Astrocyte (in vitro differentiated cells and primary cell): ENCODE data around the gene HIF1AN. TPM values are rescaled to one million over a fixed set of nuclear protein-coding genes. Genes with fewer than 3 reads are reported as not detected.

Experiments used
- DNase-seq: peaks from one replicate; pipeline ENCODE4 v3.0.0-alpha.2; 2010; ENCODE audit warnings: low read depth
- FAIRE-seq: peaks from 2 replicates; lab custom pipeline; 2011; peaks lifted over from hg19 to GRCh38; lab: Jason Lieb, UNC
- H2AFZ ChIP-seq: 2 replicates; pipeline ENCODE4 v1.6.0; 2012; ENCODE audit warnings: low read depth, low read length, inconsistent platforms
- H3K27ac ChIP-seq: 2 replicates; pipeline ENCODE4 v1.5.1; 2011; ENCODE audit warnings: low read depth, low read length, inconsistent platforms
- H3K27me3 ChIP-seq: 2 replicates; pipeline ENCODE4 v1.6.0; 2011; ENCODE audit warnings: low read length, inconsistent platforms; ENCODE audit not compliant: insufficient read depth
- H3K36me3 ChIP-seq: 2 replicates; pipeline ENCODE4 v1.5.1; 2011; ENCODE audit warnings: low read length, inconsistent platforms; ENCODE audit not compliant: insufficient read depth
- H3K4me1 ChIP-seq: 2 replicates; pipeline ENCODE4 v1.5.1; 2011; ENCODE audit warnings: low read length, inconsistent platforms; ENCODE audit not compliant: insufficient read depth
- H3K4me2 ChIP-seq: 2 replicates; pipeline ENCODE4 v1.6.0; 2012; ENCODE audit warnings: low read length, inconsistent platforms
- H3K4me3 ChIP-seq: 2 replicates; pipeline ENCODE4 v1.5.1; 2011; ENCODE audit warnings: low read depth, mild to moderate bottlenecking, low read length, inconsistent platforms; ENCODE audit not compliant: insufficient read depth
- H3K79me2 ChIP-seq: 2 replicates; pipeline ENCODE4 v1.6.0; 2012; ENCODE audit warnings: mild to moderate bottlenecking, low read length, inconsistent platforms; ENCODE audit not compliant: insufficient read depth
- H3K9ac ChIP-seq: 2 replicates; pipeline ENCODE4 v1.6.0; 2012; ENCODE audit warnings: mild to moderate bottlenecking, low read length, inconsistent platforms
- H3K9me3 ChIP-seq: 2 replicates; pipeline ENCODE4 v1.5.1; 2012; ENCODE audit warnings: low read depth, mild to moderate bottlenecking, low read length, inconsistent platforms; ENCODE audit not compliant: insufficient read depth
- H4K20me1 ChIP-seq: 2 replicates; pipeline ENCODE4 v1.6.0; 2012; ENCODE audit warnings: low read length, inconsistent platforms; ENCODE audit not compliant: insufficient read depth
- H3K27ac Mint-ChIP-seq: one replicate; pipeline ENCODE4 v1.8.0; 2021; ENCODE audit warnings: mild to moderate bottlenecking, mixed read lengths; ENCODE audit not compliant: unreplicated experiment
- H3K27me3 Mint-ChIP-seq: one replicate; pipeline ENCODE4 v1.8.0; 2021; ENCODE audit warnings: low read depth, mixed read lengths; ENCODE audit not compliant: unreplicated experiment
- H3K36me3 Mint-ChIP-seq: one replicate; pipeline ENCODE4 v1.8.0; 2021; ENCODE audit warnings: low read depth, mixed read lengths; ENCODE audit not compliant: unreplicated experiment
- H3K4me1 Mint-ChIP-seq: one replicate; pipeline ENCODE4 v1.8.0; 2021; ENCODE audit warnings: low read depth, mixed read lengths; ENCODE audit not compliant: unreplicated experiment
- H3K4me3 Mint-ChIP-seq: one replicate; pipeline ENCODE4 v1.8.0; 2021; ENCODE audit warnings: mild to moderate bottlenecking, moderate library complexity, mixed read lengths; ENCODE audit not compliant: unreplicated experiment
- H3K9me3 Mint-ChIP-seq: one replicate; pipeline ENCODE4 v1.8.0; 2021; ENCODE audit warnings: mild to moderate bottlenecking, mixed read lengths; ENCODE audit not compliant: unreplicated experiment
- CTCF ChIP-seq: IDR thresholded peaks from 2 replicates; pipeline ENCODE4 v1.5.1; 2011; ENCODE audit warnings: low read depth, mild to moderate bottlenecking, inconsistent platforms, low read length, moderate library complexity; ENCODE audit not compliant: insufficient read depth
- EZH2 ChIP-seq: IDR thresholded peaks from 2 replicates; pipeline ENCODE4 v1.6.1; 2012; ENCODE audit warnings: mild to moderate bottlenecking, low read length, inconsistent platforms; ENCODE audit not compliant: insufficient read depth
- total RNA-seq: library from RNA; stranded (reverse); gene quantifications from 2 replicates; pipeline ENCODE4 v1.2.1, GENCODE V29; 2021

Gene HIF1AN
- total RNA-seq, 1 donor from 2014 or later, result 49.4 TPM

- Histone ChIP-seq H3K4me2 (peak overlapping the region; percentile 30), H3K4me3 (no peak overlapping the region), H3K9me3 (peaks cover 4% of the 10 kb centered on the region), H3K9ac (no peak overlapping the region), H2AFZ (no peak overlapping the region), H3K4me1 (peaks cover 12% of the 10 kb centered on the region), H3K79me2 (no peaks in the 10 kb centered on the region), H3K27ac (no peak overlapping the region), H4K20me1 (peaks cover 11% of the 10 kb centered on the region), H3K27me3 (peaks cover 36% of the 10 kb centered on the region), H3K36me3 (peaks cover 6% of the 10 kb centered on the region)
- Mint-ChIP-seq H3K27me3 (peaks cover 34% of the 10 kb centered on the region), H3K9me3 (peaks cover 2% of the 10 kb centered on the region), H3K4me3 (no peak overlapping the region), H3K36me3 (peaks cover 3% of the 10 kb centered on the region), H3K4me1 (peaks cover 2% of the 10 kb centered on the region), H3K27ac (no peak overlapping the region)
- peak; percentile 23 for DNase-seq
- FAIRE-seq, result no peak
- TF ChIP-seq EZH2, result peak; percentile 68
- peak; percentile 55 for TF ChIP-seq CTCF
Observed at GRCh38 chr10:100562008-100562672, 26.4 kb downstream of the HIF1AN start.

- Mint-ChIP-seq H3K27me3 (peaks cover 34% of the 10 kb centered on the region), H3K27ac (no peak overlapping the region), H3K9me3 (peaks cover 2% of the 10 kb centered on the region), H3K4me1 (peaks cover 2% of the 10 kb centered on the region), H3K36me3 (no peaks in the 10 kb centered on the region), H3K4me3 (no peak overlapping the region)
- TF ChIP-seq CTCF, result no peak
- TF ChIP-seq EZH2, result no peak
- Histone ChIP-seq H3K9me3 (peaks cover 4% of the 10 kb centered on the region), H3K27me3 (peaks cover 65% of the 10 kb centered on the region), H3K27ac (no peak overlapping the region), H3K36me3 (no peaks in the 10 kb centered on the region), H2AFZ (no peak overlapping the region), H3K4me2 (no peak overlapping the region), H3K9ac (no peak overlapping the region), H3K79me2 (no peaks in the 10 kb centered on the region), H3K4me3 (no peak overlapping the region), H4K20me1 (peaks cover 5% of the 10 kb centered on the region), H3K4me1 (peaks cover 12% of the 10 kb centered on the region)
- FAIRE-seq, result no peak
- DNase-seq, result no peak
Observed at GRCh38 chr10:100565206-100565985, 29.7 kb downstream of the HIF1AN start.

- H3K27ac ChIP-seq, result no peak overlapping the region
- no peak for TF ChIP-seq CTCF
- TF ChIP-seq EZH2, result no peak
- H3K4me1 ChIP-seq, result peaks cover 9% of the 10 kb centered on the region
- Mint-ChIP-seq H3K9me3 (peaks cover 2% of the 10 kb centered on the region), H3K27ac (no peak overlapping the region), H3K4me3 (no peak overlapping the region), H3K36me3 (no peaks in the 10 kb centered on the region), H3K4me1 (no peaks in the 10 kb centered on the region), H3K27me3 (peaks cover 32% of the 10 kb centered on the region)
- H3K4me3 ChIP-seq, result no peak overlapping the region
- peaks cover 4% of the 10 kb centered on the region for H3K9me3 ChIP-seq
- H3K79me2 ChIP-seq, result no peaks in the 10 kb centered on the region
- H3K36me3 ChIP-seq, result no peaks in the 10 kb centered on the region
- no peak overlapping the region for H3K4me2 ChIP-seq
- peaks cover 68% of the 10 kb centered on the region for H3K27me3 ChIP-seq
- no peak for DNase-seq
- H2AFZ ChIP-seq, result no peak overlapping the region
- FAIRE-seq, result no peak
- peaks cover 2% of the 10 kb centered on the region for H4K20me1 ChIP-seq
- no peak overlapping the region for H3K9ac ChIP-seq
Observed at GRCh38 chr10:100566561-100566960, 30.8 kb downstream of the HIF1AN start.
